ENCODE results near the gene SLC12A8.

The SLC12A8 gene

DNA sequence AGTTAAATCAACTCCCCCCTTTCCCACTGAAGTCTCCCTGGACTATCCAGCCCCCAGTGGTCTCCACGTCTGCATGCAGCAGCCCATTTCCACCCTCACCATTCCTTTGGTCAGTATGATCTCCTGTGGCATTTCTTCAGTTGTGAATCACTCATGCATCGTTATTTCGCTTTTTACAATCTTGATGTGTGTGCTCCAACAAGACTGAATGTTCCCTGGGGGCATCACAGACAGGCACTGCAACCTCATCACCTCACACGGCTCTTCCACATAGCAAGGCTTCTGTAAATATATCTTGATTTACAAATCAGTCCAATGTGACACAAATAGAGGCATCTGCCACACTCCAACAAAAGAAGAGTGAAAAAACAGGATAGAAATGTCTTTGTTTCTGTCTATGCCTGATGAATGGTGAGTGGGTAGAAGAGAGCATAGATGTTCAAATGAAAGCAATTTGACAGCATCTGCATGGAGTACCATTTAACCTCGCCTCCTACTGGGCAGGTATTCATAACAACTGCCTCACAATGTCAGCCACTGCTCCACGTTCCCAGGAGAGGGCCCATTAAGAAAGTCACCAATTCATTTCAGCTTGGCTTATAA lies 162.0 kb downstream of the SLC12A8 start:
- DNase-seq = no peak

DNA sequence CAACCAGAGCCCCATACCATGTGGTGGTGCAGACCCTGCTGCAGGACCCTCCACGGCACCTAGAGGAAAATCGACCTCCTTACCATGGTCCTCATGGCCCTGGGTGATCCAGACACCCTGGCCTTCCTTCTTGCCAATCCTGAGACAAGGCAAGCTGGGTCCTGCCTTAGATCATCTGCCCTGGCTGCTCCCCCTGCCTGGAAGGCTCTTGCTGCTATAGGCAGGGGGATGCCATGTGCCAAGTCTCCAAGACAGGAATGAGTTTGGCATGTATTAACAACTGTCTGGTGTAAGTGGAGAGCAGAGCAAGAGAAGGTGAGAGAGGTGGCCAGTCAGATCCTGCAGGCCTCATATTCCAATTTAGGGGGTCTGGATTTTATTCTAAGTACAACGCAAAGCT lies 164.3 kb downstream of the SLC12A8 start:
- DNase-seq = no peak

DNA sequence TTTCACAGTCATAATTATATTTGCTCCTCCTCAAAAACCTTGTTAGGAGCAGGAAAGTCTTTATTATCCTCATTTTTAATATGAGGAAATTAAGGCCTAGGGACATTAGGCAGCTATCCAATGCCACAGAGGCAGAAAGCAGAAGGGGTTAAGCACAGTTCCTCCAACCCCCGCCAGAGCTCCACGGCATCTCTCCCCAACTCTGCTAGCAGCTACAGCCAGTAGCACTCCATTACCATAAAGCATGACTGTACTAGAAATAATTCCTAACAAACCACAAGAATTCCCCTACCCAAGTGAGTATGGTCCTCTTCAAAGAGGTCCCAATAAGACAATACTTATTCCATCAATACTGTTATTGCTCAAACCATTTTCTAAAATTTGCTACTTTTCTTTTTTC lies 166.6 kb downstream of the SLC12A8 start:
- no peak for DNase-seq

- DNase-seq = no peak
Observed at GRCh38 chr3:125045194-125045593, 167.4 kb downstream of the SLC12A8 start.

DNA sequence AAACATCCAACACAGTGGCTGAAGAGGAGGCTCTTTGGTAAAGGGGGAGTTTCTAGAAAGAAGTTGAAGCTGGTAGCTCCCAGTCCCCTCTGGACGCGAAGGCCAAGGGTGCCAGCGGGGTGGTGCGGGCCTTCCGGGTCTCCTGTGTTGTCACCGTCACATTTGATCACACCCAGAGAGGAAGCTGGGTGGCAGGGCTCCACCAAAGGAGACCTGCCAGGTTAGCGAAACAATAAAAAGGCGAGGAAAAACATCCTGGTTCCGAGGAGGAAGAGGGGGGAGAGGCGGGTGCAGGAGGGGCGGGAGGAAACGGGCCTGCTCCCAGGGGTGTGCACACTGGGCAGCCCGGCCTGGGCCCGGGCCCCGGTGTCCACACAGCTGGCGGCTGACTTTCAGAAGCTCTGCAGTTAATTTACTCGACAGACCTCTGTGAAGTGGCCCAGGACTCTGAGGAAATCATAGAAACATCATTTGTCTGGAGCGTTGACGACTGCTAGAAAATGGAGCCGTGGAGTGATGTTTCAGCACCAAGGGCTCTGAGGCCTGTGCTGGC lies 168.9 kb downstream of the SLC12A8 start:
- DNase-seq = no peak

- DNase-seq = no peak
Observed at GRCh38 chr3:125042725-125043406, 169.7 kb downstream of the SLC12A8 start.

GRCh38 chr3:125039131-125040100 lies 173.1 kb downstream of the SLC12A8 start:
- no peak for DNase-seq

GRCh38 chr3:125037498-125038150 lies 174.9 kb downstream of the SLC12A8 start:
- no peak for DNase-seq

- DNase-seq = no peak
Observed at GRCh38 chr3:125035217-125035616, 177.3 kb downstream of the SLC12A8 start.

GRCh38 chr3:125033616-125034015 lies 178.9 kb downstream of the SLC12A8 start:
- no peak for DNase-seq

GRCh38 chr3:125033135-125033534 lies 179.4 kb downstream of the SLC12A8 start:
- DNase-seq = no peak

DNA sequence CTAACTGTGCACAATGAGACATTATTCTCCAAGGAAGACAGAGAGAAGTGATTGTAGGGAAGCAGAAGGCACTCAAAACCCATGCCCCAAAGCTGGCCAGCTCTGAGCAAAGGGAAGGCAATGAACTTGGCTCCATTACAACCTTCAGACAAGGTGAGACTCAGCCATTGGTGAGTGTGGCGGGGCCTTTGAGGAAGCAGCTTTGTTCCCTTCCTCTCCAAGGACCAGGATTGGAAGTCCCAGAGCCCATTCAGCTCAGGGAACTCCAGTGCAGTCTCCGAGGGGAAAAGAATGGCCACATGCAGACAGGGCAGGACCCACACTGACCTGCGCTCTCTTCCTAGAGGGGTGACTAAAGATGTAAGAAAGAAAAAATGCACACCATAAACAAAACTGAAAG lies 179.9 kb downstream of the SLC12A8 start:
- DNase-seq = no peak
